Measurements from ENCODE around the gene PGLYRP3.

DNA sequence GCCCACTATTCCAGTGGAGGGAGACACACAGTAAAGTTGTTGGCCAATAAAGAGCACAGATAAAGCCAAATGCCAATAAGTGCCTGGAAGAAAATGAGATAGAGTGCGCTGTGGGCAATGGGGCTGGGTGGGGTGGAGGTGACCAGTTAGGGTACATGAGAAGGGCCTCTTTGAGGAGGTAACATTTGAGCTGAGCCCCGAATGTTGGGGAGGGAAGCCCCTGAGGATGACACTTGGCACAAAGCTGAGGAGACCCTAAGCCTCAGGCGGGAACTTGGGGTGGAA lies 45.9 kb upstream of the PGLYRP3 start:
- TF ChIP-seq POLR2A (IDR thresholded peaks at IDR 0.05) = no peak
- TF ChIP-seq, protein P1, sequence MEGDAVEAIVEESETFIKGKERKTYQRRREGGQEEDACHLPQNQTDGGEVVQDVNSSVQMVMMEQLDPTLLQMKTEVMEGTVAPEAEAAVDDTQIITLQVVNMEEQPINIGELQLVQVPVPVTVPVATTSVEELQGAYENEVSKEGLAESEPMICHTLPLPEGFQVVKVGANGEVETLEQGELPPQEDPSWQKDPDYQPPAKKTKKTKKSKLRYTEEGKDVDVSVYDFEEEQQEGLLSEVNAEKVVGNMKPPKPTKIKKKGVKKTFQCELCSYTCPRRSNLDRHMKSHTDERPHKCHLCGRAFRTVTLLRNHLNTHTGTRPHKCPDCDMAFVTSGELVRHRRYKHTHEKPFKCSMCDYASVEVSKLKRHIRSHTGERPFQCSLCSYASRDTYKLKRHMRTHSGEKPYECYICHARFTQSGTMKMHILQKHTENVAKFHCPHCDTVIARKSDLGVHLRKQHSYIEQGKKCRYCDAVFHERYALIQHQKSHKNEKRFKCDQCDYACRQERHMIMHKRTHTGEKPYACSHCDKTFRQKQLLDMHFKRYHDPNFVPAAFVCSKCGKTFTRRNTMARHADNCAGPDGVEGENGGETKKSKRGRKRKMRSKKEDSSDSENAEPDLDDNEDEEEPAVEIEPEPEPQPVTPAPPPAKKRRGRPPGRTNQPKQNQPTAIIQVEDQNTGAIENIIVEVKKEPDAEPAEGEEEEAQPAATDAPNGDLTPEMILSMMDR (IDR thresholded peaks at IDR 0.05) = no peak
